GM12878 (cell line): ENCODE results near the gene MYG1. TPM values are rescaled to one million over a fixed set of nuclear protein-coding genes. Genes with fewer than 3 reads are reported as not detected.

ENCODE experiments used
- ATAC-seq: fragments of 200-7000 bp; cut with Tn5 transposase; 3 replicates; pipeline ENCODE4 v1.9.1; 2020; ENCODE audit warnings: mild to moderate bottlenecking, moderate library complexity
- BruUV-seq: library from RNA; stranded (reverse); fragments of 400-500 nt; replicated peaks from 2 replicates; lab custom pipeline; 2021; lab: Mats Ljungman, UMichigan
- CTCF ChIA-PET: fragments of 300-600 bp; sonication (Branson Sonifier 250); formaldehyde crosslinking; extraction: SDS; loops from one replicate; lab custom pipeline; 2021; ENCODE audit warnings: inconsistent platforms; lab: Yijun Ruan, JAX
- POLR2A ChIA-PET: fragments of 350-600 bp; formaldehyde crosslinking; extraction: SDS; loops from one replicate; lab custom pipeline; 2021; ENCODE audit warnings: inconsistent platforms; lab: Charles Lee
- RAD21 ChIA-PET: fragments of 300-600 bp; sonication (Branson Sonifier 250); formaldehyde crosslinking; loops from one replicate; lab custom pipeline; 2023; ENCODE audit warnings: antibody characterized with exemption; ENCODE audit not compliant: unreplicated experiment; lab: Charles Lee
- SMC1A ChIA-PET: fragments of 300-600 bp; sonication (Branson Sonifier 250); formaldehyde crosslinking; loops from one replicate; lab custom pipeline; 2023; ENCODE audit not compliant: unreplicated experiment, uncharacterized antibody; lab: Charles Lee
- DNase-seq: peaks from one replicate; pipeline ENCODE4 v3.0.0-alpha.2; 2011; ENCODE audit warnings: low read depth, low spot score
- FAIRE-seq: peaks from 3 replicates; lab custom pipeline; 2011; peaks lifted over from hg19 to GRCh38; lab: Jason Lieb, UNC
- H2AFZ ChIP-seq: 2 replicates; pipeline ENCODE4 v1.6.0; 2011; ENCODE audit warnings: low read depth, low read length, control low read depth; ENCODE audit not compliant: control insufficient read depth
- H3K27ac ChIP-seq: 2 replicates; pipeline ENCODE4 v1.5.1; 2011; ENCODE audit warnings: control low read depth; ENCODE audit not compliant: control insufficient read depth, insufficient read depth
- H3K27me3 ChIP-seq, 2 experiments: replicated peaks in 1 of 2; 2 replicates each; pipeline versions ENCODE4 v1.6.0 to v1.6.1; 2011; ENCODE audit warnings: low read length in 1 of 2; ENCODE audit not compliant: control insufficient read depth in 2 of 2, insufficient read depth in 2 of 2
- H3K36me3 ChIP-seq, 2 experiments: 2 replicates each; pipeline ENCODE4 v1.5.1; 2011; ENCODE audit warnings: low read length in 1 of 2; ENCODE audit not compliant: control insufficient read depth in 2 of 2, insufficient read depth in 2 of 2
- H3K4me1 ChIP-seq: 2 replicates; pipeline ENCODE4 v1.6.1; 2011; ENCODE audit warnings: mild to moderate bottlenecking, low read length, moderate library complexity, mixed read lengths; ENCODE audit not compliant: control insufficient read depth, insufficient read depth
- H3K4me2 ChIP-seq: 2 replicates; pipeline ENCODE4 v1.6.0; 2011; ENCODE audit warnings: control low read depth; ENCODE audit not compliant: control insufficient read depth, insufficient read depth
- H3K4me3 ChIP-seq: fragments of 200-600 bp; sonication (generic); 2 replicates; pipeline ENCODE4 v1.5.1; 2016
- H3K79me2 ChIP-seq: 2 replicates; pipeline ENCODE4 v1.6.0; 2011; ENCODE audit warnings: low read length; ENCODE audit not compliant: control insufficient read depth, insufficient read depth
- H3K9ac ChIP-seq: 2 replicates; pipeline ENCODE4 v1.8.0; 2011; ENCODE audit warnings: low read length, control low read depth, mixed read lengths; ENCODE audit not compliant: control insufficient read depth, insufficient read depth
- H3K9me3 ChIP-seq: replicated peaks from 3 replicates; pipeline ENCODE4 v1.5.1; 2011; ENCODE audit warnings: mild to moderate bottlenecking, low read length; ENCODE audit not compliant: control insufficient read depth, insufficient read depth
- H4K20me1 ChIP-seq: 2 replicates; pipeline ENCODE4 v1.6.0; 2011; ENCODE audit not compliant: control insufficient read depth, insufficient read depth
- CBFB ChIP-seq: IDR thresholded peaks from 2 replicates; pipeline ENCODE4 v1.6.1; 2016; ENCODE audit warnings: antibody characterized with exemption, low read depth
- NBN ChIP-seq: fragments of 450-650 bp; IDR thresholded peaks from 2 replicates; pipeline ENCODE4 v1.6.1; 2016
- NFXL1 ChIP-seq: fragments of 450-650 bp; IDR thresholded peaks from 2 replicates; pipeline ENCODE4 v1.6.1; 2017; ENCODE audit warnings: antibody characterized with exemption, mild to moderate bottlenecking, borderline replicate concordance
- NFYB ChIP-seq: IDR thresholded peaks from 2 replicates; pipeline ENCODE4 v1.6.1; 2011; ENCODE audit warnings: low read depth, mild to moderate bottlenecking, low read length, improper control_type of control experiment, moderate library complexity; ENCODE audit not compliant: insufficient read depth
- NRF1 ChIP-seq: conservative IDR thresholded peaks from 2 replicates; pipeline ENCODE4 v1.6.1; 2011; ENCODE audit warnings: mild to moderate bottlenecking, low read depth, low read length, improper control_type of control experiment
- SIX5 ChIP-seq: IDR thresholded peaks from 2 replicates; pipeline ENCODE4 v1.6.1; 2011; ENCODE audit warnings: mild to moderate bottlenecking, low read depth, low read length, moderate library complexity; ENCODE audit not compliant: severe bottlenecking
- TARDBP ChIP-seq: IDR thresholded peaks from 2 replicates; pipeline ENCODE4 v1.6.1; 2016; ENCODE audit warnings: borderline replicate concordance
- WGBS: methylation state at CpG from one replicate; pipeline ENCODE4 v1.1.6; 2016; ENCODE audit warnings: low lambda C conversion rate; ENCODE audit not compliant: insufficient replicate concordance, insufficient coverage; ENCODE audit errors: missing lambda C conversion rate; 5-methylcytosine and 5-hydroxymethylcytosine counted together
- in situ Hi-C: fragments of 300-500 bp; cut with MboI; formaldehyde crosslinking; loops from 9 replicates; pipeline ENCODE4 v1.14.3; 2018; ENCODE audit warnings: mixed read lengths
- intact Hi-C: fragments of 100-400 bp; cut with micrococcal nuclease; formaldehyde crosslinking; loops from one replicate; pipeline ENCODE4 v1.14.2; 2022; ENCODE audit not compliant: unreplicated experiment
- polyA plus RNA-seq, 11 experiments: library from polyadenylated mRNA; depleted of rRNA in 4 of 11; unstranded in 6 of 11; stranded (reverse) in 5 of 11; fragments of >200 nt; fragmentation: Nextera tagmentation in 4 of 11; fragmentation: Illumina TruSeq in 1 of 11; extraction: Ambion mirVana in 4 of 11; extraction: Trizol in 1 of 11; gene quantifications; 1 replicate in 1 of 11; 2 replicates in 10 of 11; pipeline versions ENCODE4 v1.2.1 to v1.2.3, GENCODE V29; 2011 to 2016; ENCODE audit warnings: inconsistent platforms in 2 of 11, missing spikeins in 2 of 11, low read depth in 1 of 11
- total RNA-seq, 4 experiments: library from RNA; depleted of rRNA in 3 of 4; stranded (reverse); fragments of >200 nt in 3 of 4; fragmentation: Illumina TruSeq in 1 of 4; extraction: Trizol in 1 of 4; gene quantifications; 2 replicates each; pipeline versions ENCODE4 v1.2.1 to v1.2.3, GENCODE V29; 2013 to 2021
- TF ChIP-seq, protein P1 (sequence below): fragments of 450-650 bp; formaldehyde crosslinking; IDR thresholded peaks from 2 replicates; pipeline ENCODE4 v1.4.0; 2022; ENCODE audit warnings: mild to moderate bottlenecking, moderate library complexity

Gene MYG1
- total and polyA plus RNA-seq, 10 of the 15 experiments (the other 5 are each of a cell fraction or from before 2014, with no cell fraction given) = 20.7 to 81.0 (median 49.4) TPM

DNA sequence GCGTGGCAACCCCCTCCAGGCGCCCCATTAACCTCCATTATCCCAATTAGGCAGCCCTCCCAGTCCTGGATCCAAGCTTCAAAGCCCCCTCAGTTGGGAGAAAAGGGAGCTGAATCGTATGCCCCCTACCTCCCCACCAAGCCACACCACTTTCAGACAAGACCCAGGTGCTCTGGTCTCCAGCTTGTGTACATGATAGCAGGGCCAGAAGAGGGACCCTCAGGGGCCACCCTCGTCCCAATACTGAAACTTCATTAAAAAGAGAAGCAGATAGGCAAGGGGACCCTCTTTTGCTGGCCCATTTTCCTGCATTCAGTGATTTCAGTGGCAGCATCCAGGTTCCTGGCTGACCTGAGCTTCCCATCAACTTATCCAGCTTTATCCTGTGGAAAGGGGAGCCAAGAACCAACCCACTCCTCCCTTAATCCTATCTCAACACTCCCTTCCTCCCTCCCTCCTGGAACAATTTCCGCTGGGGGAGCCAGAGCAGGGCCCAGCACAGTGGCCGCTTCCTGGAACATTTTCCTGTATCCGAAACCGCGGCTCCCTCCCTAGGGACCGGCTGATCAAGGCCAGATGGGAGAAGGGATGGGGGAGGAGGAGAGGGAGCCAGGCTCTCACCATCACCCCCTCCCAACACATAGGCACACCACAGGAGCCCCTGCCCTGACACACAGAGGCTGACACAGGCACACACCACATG, 46.1 kb downstream of the MYG1 start:
- no peak for DNase-seq
- Histone ChIP-seq H3K27ac (no peak overlapping the region), H3K4me1 (peaks cover 5% of the 10 kb centered on the region), H4K20me1 (no peaks in the 10 kb centered on the region), H3K79me2 (no peaks in the 10 kb centered on the region), H3K27me3 (peaks cover 0 to 3% of the 10 kb centered on the region in 2 experiments; a peak in 1 of 4 replicates), H2AFZ (peak overlapping the region; percentile 94; the same call in 1 of the 2 replicates), H3K4me3 (peak overlapping the region; percentile 80; the same call in 1 of the 2 replicates), H3K36me3 (no peaks in the 10 kb centered on the region), H3K4me2 (peak overlapping the region; percentile 96), H3K9me3 (no peaks in the 10 kb centered on the region), H3K9ac (no peak overlapping the region; the same call in 1 of the 2 replicates)
- ATAC-seq = peak; percentile 32
- intact Hi-C loops (loop anchor here (1.0 kb wide), 3 partner anchors 21 to 186 kb away; no protein-coding TSS in a partner anchor), in situ Hi-C loops (loop anchor here (5.0 kb wide), 1 partner anchor 77 kb away; the partner anchor contains the start of gene AMHR2)
- CTCF ChIA-PET = interaction anchor here (0.5 to 7.5 kb wide), 52 partner anchors 10 to 306 kb away, joined by 3 to 240 read pairs (median 4); partner anchors contain the start of genes AAAS, CSAD, ESPL1 and ITGB7
- BruUV-seq = no TSS peak
- 50% methylated on average over 10 of the region's 10 CpGs for WGBS
- RAD21 ChIA-PET = interaction anchor here (0.6 to 2.6 kb wide), 30 partner anchors 9 to 383 kb away, joined by 3 to 118 read pairs (median 6); partner anchors contain the start of genes AAAS, ESPL1, MYG1 and PFDN5
- TF ChIP-seq SIX5 (no peak), NBN (0 out of 2 replicates have a peak, but pooled peaks have one; percentile 2), TARDBP (0 out of 2 replicates have a peak, but pooled peaks have one; percentile 28)
- FAIRE-seq = no peak
- SMC1A ChIA-PET = interaction anchor here (0.6 to 4.2 kb wide), 22 partner anchors 8 to 279 kb away, joined by 3 to 123 read pairs (median 4); partner anchors contain the start of genes AAAS and PFDN5
- POLR2A ChIA-PET = interaction anchor here (0.6 to 3.4 kb wide), 10 partner anchors 11 to 156 kb away, joined by 3 to 41 read pairs (median 5); partner anchors contain the start of genes SP1 and TARBP2

- Histone ChIP-seq H3K9me3 (no peaks in the 10 kb centered on the region), H3K4me1 (peaks cover 5% of the 10 kb centered on the region), H3K9ac (no peak overlapping the region), H3K4me2 (no peak overlapping the region), H4K20me1 (no peaks in the 10 kb centered on the region), H3K4me3 (no peak overlapping the region), H3K79me2 (no peaks in the 10 kb centered on the region), H3K27ac (no peak overlapping the region), H3K36me3 (no peaks in the 10 kb centered on the region), H2AFZ (no peak overlapping the region), H3K27me3 (no peaks in the 10 kb centered on the region; a peak in 1 of 4 replicates)
- in situ Hi-C loops (loop anchor here (5.0 kb wide), 1 partner anchor 76 kb away; the partner anchor contains the start of gene AMHR2), intact Hi-C loops (no loop called here)
- BruUV-seq = no TSS peak
- ChIA-PET CTCF (interaction anchor here (1.9 to 7.5 kb wide), 7 partner anchors 12 to 189 kb away, joined by 4 to 240 read pairs (median 16); partner anchors contain the start of genes AAAS and SP7), SMC1A (interaction anchor here (1.1 to 4.2 kb wide), 4 partner anchors 23 to 186 kb away, joined by 3 to 123 read pairs (median 6); partner anchors contain the start of gene AAAS), RAD21 (interaction anchor here (1.4 to 2.5 kb wide), 3 partner anchors 23 to 162 kb away, joined by 5 to 8 read pairs (median 6); no protein-coding TSS in a partner anchor), POLR2A (interaction anchor here (1.1 kb wide), 1 partner anchor 79 kb away, joined by 4 read pairs; no protein-coding TSS in a partner anchor)
- 91% methylated on average over 1 of the region's 1 CpG for WGBS
- ATAC-seq (no peak), DNase-seq (no peak), FAIRE-seq (no peak)
- TF ChIP-seq NRF1 = no peak
- TF ChIP-seq, protein P1, sequence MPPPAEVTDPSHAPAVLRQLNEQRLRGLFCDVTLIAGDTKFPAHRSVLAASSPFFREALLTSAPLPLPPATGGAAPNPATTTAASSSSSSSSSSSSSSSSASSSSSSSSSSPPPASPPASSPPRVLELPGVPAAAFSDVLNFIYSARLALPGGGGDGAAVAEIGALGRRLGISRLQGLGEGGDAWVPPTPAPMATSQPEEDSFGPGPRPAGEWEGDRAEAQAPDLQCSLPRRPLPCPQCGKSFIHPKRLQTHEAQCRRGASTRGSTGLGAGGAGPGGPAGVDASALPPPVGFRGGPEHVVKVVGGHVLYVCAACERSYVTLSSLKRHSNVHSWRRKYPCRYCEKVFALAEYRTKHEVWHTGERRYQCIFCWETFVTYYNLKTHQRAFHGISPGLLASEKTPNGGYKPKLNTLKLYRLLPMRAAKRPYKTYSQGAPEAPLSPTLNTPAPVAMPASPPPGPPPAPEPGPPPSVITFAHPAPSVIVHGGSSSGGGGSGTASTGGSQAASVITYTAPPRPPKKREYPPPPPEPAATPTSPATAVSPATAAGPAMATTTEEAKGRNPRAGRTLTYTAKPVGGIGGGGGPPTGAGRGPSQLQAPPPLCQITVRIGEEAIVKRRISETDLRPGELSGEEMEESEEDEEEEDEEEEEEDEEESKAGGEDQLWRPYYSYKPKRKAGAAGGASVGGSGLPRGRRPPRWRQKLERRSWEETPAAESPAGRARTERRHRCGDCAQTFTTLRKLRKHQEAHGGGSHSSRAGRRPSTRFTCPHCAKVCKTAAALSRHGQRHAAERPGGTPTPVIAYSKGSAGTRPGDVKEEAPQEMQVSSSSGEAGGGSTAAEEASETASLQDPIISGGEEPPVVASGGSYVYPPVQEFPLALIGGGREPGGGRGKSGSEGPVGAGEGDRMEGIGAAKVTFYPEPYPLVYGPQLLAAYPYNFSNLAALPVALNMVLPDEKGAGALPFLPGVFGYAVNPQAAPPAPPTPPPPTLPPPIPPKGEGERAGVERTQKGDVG (CRISPR knock-in tag) = no peak
- TF ChIP-seq NFXL1 = no peak
- TF ChIP-seq CBFB = no peak
- TF ChIP-seq NFYB = no peak
These were observed 47.0 kb downstream of the MYG1 start for GRCh38 chr12:53346491-53346890.
